GM10847 (cell line): ENCODE data around the gene DGKQ.

ENCODE experiments used
- POLR2A ChIP-seq: IDR thresholded peaks from 2 replicates; pipeline ENCODE4 v1.6.1; 2011; ENCODE audit not compliant: insufficient read length; ENCODE audit errors: extremely low read depth

Gene DGKQ

GRCh38 chr4:972651-973424 is 531 bp downstream of the DGKQ start:
- no peak for TF ChIP-seq POLR2A

- TF ChIP-seq POLR2A = no peak
Measured at GRCh38 chr4:971666-972500, 1.5 kb downstream of the DGKQ start.

GRCh38 chr4:970854-971520 is 2.4 kb downstream of the DGKQ start:
- TF ChIP-seq POLR2A = no peak

GRCh38 chr4:970046-970745 is 3.2 kb downstream of the DGKQ start:
- no peak for TF ChIP-seq POLR2A

GRCh38 chr4:968621-969394 is 4.6 kb downstream of the DGKQ start:
- no peak for TF ChIP-seq POLR2A

- no peak for TF ChIP-seq POLR2A
Measured at GRCh38 chr4:968221-968620, 5.1 kb downstream of the DGKQ start.

GRCh38 chr4:967113-968104 is 6.0 kb downstream of the DGKQ start:
- TF ChIP-seq POLR2A = no peak

- TF ChIP-seq POLR2A = no peak
Measured at GRCh38 chr4:966266-967112, 6.9 kb downstream of the DGKQ start.

GRCh38 chr4:965766-966134 is 7.6 kb downstream of the DGKQ start:
- TF ChIP-seq POLR2A = no peak

- TF ChIP-seq POLR2A = no peak
Measured at GRCh38 chr4:965048-965765, 8.2 kb downstream of the DGKQ start.

GRCh38 chr4:964346-965025 is 8.9 kb downstream of the DGKQ start:
- no peak for TF ChIP-seq POLR2A
